GM19463 (cell line): ENCODE measurements around the gene ZNF771.
"Not testable (repeated sequence)": the region's sequence is repeated elsewhere in the genome, so short reads cannot be mapped to it uniquely, and the experiment has no call there.

Source experiments
- ATAC-seq: cut with Tn5 transposase; IDR thresholded peaks from one replicate; pipeline ENCODE4 v1.9.1; 2021; ENCODE audit warnings: mild to moderate bottlenecking, moderate library complexity; ENCODE audit not compliant: unreplicated experiment

ZNF771 gene

GRCh38 chr16:30375864-30376263 is 31.5 kb upstream of the ZNF771 start:
- ATAC-seq, result no peak

DNA sequence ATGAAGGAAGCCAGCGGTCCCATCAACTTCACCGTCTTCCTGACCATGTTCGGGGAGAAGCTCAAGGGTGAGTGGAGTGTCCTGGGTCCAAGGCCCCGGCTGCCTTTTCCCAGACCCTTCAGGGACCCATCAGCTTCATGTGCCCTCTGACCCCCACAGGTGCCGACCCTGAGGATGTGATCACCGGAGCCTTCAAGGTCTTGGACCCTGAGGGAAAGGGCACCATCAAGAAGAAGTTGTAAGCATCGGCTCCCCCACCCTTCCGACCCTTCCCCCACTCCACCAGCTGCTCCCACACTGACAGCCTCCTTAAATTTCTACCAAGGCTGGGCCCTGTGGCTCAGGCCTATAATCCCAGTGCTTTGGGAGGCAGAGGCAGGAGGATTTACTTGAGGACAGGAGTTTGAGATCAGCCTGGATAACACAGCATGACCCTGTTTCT is 30.9 kb upstream of the ZNF771 start:
- no peak for ATAC-seq

DNA sequence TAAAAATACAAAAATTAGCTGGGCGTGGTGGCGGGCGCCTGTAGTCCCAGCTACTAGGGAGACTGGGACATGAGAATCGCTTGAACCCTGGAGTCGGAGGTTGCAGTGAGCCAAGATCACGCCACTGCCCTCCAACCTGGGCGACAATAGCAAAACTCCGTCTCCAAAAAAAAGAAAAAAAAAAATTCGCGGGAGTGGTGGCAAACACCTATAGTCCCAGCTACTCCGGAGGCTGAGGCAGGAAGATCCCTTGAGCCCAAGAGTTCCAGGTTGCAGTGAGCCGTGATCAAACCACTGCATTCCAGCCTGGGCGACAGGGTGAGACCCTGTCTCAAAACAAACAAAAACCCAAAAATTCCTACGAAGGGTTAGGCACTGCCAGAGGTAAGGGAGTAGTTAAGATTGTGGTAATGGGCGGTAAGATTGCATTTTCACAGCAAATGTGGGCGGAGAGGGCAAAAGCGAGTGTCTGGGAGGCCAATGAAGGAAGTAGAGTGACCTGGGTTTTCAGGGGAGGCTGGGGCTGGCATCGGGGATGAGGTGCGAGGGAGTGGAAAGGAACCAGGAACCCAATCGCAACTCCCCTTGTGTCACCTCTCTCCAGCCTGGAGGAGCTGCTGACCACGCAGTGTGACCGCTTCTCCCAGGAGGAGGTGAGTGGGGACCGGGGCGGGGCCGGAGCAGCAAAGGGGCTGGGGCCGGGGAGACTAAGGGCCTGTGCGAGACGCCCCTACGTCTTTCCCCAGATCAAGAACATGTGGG is 30.2 kb upstream of the ZNF771 start:
- no peak for ATAC-seq

GRCh38 chr16:30377812-30378235 is 29.6 kb upstream of the ZNF771 start:
- ATAC-seq, result peak; percentile 38

- peak; percentile 88 for ATAC-seq
Measured at GRCh38 chr16:30378236-30379157, 28.9 kb upstream of the ZNF771 start.

- ATAC-seq, result no peak
Measured at GRCh38 chr16:30379158-30379783, 28.1 kb upstream of the ZNF771 start.

DNA sequence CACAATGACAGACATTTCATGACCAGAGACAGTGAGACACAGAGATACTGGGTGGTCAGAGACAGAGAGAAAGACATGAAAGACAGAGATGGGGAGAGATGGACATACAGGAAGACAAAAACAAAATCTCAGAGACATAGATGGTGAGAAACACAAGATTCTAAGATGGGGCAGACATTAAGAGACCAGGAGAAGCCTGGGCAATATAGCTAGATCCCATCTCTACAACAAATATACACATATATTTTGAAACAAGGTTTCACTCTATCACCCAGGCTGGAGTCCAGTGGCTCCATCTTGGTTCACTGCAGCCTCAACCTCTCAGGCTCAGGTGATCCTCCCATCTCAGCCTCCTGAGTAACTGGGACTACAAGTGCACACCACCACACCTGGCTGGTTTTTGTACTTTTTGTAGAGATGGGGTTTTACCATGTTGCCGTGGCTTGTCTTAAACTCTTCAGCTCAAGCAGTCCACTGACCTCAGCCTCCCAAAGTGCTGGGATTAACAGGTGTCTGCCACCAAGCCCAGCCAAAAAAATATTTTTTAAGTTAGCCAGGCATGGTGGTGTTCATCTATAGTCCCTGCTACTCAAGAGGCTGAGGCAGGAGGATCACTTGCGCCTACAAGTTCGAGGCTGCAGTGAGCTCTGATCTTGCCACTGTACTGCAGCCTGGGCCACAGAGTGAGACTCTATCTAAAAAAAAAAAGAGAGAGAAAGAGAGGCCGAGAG is 27.2 kb upstream of the ZNF771 start:
- ATAC-seq, result no peak

GRCh38 chr16:30380803-30381208 is 26.6 kb upstream of the ZNF771 start:
- no peak for ATAC-seq

DNA sequence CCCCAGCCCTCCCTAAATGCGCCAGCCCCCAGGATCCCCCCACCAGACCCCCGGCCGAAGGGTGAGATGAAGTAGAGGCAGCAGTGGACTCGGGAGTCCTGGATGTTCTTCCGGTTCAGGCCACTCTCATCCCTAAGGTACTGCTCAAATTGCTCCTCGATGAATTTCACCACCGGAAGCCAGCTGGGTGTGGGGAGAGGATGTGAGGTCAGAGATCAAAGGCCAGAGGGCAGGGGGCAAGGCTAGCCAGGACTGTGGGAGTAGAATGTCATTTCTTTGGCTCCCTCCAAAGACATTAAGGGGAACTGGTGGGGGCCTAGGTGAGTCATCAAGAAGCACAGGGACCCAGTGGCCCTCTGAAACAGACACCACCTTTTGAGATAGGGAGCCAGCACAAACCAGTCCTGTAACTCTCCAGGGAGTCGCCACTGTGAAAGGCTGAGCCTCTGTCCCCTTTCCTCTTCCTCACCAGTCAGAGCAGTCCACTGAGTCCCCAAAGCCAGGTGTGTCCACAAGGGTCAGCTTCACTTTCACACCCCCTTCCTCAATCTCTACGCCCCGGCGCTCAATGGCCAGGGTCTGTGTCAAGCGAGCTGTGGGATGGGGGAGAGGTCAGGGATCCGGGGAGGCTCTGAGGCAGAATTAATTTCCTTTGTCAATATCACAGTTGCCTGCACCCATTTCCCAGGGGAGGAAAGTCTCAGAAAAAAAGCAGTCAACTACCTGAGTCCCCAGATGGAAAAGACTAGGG is 25.9 kb upstream of the ZNF771 start:
- ATAC-seq, result no peak

- no peak for ATAC-seq
Measured at GRCh38 chr16:30382111-30382881, 25.1 kb upstream of the ZNF771 start, which contains the start of gene SEPTIN1. Gene SEPTIN1 (minus strand): TSS chr16:30382561. CDS start chr16:30382542, 19 bp downstream.

DNA sequence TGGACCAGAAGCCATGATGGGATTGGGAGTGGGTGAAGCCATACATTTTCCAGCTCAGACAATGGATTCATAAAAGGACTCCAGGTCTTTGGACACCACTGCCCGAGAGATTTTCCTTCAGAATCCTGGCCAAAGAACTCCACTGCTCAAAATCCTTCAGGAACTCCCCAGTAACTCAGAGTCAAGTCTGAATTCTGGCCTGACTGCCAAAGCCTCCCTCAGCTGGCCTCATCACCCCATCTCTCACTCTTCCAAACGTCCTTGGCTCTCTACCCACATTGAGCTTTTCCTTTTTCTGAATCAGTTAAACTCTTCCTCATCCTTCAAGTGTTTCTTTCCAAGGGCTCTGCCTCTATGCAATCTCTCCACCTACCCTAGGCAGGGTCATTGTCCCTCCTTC is 23.9 kb upstream of the ZNF771 start:
- no peak for ATAC-seq

- ATAC-seq, result no peak
Measured at GRCh38 chr16:30394592-30395154, 12.7 kb upstream of the ZNF771 start.

DNA sequence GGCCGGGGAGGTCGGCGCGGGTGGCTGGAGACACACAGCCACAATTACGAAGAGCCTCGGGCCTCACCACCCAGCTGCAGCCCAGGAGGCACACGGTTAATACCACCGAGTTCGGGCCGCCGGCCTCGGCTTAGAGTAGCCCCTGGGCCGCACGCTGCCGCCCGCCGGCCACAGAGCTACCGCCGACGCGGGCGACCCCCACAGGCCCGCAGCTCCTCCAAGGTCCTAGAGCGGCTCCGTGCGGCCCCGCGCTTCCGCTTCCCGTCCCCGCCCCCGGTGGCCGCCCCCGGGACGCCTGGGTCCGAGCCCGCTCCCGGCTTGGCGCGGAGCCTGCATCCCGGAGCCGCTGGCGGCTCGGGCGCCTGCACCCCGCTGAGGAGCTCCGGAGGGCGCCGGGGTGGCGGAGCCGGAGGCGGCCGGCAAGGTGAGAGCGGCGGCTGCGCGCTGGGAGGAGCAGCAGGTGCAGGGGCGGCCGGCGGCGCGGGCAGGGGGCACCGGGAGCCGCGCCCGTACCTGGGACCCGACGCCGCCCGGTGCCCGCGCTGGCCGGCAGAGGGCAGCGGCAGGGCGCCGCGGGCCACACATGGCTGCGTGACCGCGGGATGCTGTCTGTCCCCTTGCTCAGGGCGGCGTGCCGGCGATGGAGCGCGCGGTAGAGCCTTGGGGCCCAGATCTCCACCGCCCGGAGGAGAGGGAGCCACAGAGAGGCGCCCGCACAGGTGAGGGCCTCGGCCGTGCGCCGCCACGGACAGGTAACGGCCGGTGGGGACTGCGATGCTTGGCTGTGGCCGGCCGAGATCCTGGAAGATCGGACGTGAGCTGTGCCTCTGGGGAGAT is 12.0 kb upstream of the ZNF771 start, which contains the start of gene ZNF48:
TSS of gene ZNF48 (plus strand) at position 266 of the 837 bp plus-strand sequence. CDS start at position 641, 375 bp downstream.
- ATAC-seq, result peak; percentile 75

DNA sequence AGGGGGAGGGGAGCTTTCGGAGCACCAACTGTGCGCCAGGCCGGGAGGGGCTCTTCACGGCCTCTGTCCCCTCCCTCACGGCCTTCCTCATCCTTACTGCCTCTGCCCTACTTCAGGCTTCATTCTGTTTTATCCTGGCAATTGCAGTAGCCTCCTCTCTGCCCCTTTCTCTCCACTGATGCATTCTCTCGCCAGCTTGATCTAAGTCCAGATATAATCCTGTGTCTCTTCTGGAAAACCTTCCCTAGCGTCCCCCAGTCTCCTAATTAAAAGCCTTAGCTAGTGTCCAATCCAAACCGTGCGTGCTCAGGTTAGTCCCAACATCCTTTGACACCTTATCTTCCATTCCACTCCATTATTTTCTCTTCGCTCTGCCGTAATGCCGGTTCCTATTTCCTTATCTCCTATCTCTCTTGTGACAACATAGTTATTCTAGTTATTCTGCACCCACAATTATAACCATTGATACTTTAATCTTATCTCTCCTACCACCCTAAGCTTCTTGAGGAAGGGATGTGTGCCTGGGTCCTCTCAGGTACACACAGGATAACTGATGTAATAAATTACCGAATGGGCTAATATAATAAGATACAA is 11.3 kb upstream of the ZNF771 start:
- no peak for ATAC-seq

GRCh38 chr16:30396627-30397026 is 10.8 kb upstream of the ZNF771 start:
- ATAC-seq, result not testable (repeated sequence)

DNA sequence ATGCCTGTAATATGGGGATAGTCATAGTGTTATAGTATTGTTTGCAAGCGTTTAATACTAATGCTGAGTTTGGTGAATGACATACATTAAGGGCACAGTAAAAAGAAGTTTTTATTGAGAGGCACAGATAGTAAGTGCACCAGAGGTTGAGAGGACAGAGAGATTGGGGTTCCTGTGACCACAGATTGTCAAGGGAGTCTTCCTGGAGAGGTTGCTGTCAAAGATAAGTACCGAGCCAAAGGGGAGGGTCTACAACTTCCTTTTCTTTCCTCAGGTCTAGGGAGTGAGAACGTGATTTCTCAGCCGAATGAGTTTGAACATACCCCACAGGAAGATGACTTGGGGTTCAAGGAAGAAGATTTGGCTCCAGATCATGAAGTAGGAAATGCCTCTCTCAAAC is 10.3 kb upstream of the ZNF771 start:
- ATAC-seq, result no peak
